H1 (cell line): ENCODE measurements around the gene IFT122. TPM values are rescaled to one million over a fixed set of nuclear protein-coding genes. Genes with fewer than 3 reads are reported as not detected.

Experiments used
- GABPA ChIP-seq: IDR thresholded peaks from 2 replicates; pipeline ENCODE4 v1.6.1; 2011; ENCODE audit warnings: mild to moderate bottlenecking, low read length, moderate library complexity, borderline replicate concordance; ENCODE audit not compliant: insufficient read depth
- KDM1A ChIP-seq: fragments of 200-600, 300-600 bp; sonication (generic); IDR thresholded peaks from 2 replicates; pipeline ENCODE4 v1.7.1; 2016; ENCODE audit warnings: mild to moderate bottlenecking, low read length, borderline replicate concordance
- KDM5A ChIP-seq: fragments of 200-600 bp; IDR thresholded peaks from 2 replicates; pipeline ENCODE4 v1.7.1; 2012; ENCODE audit warnings: mild to moderate bottlenecking, low read length, inconsistent platforms, mixed read lengths
- PHF8 ChIP-seq: fragments of 200-600 bp; sonication (generic); conservative IDR thresholded peaks from 2 replicates; pipeline ENCODE4 v1.7.1; 2012; ENCODE audit warnings: low read depth, mild to moderate bottlenecking, inconsistent platforms, low read length, moderate library complexity
- USF2 ChIP-seq: IDR thresholded peaks from 2 replicates; pipeline ENCODE4 v1.6.1; 2011; ENCODE audit warnings: low read length, improper control_type of control experiment
- polyA plus RNA-seq, 7 experiments: library from polyadenylated mRNA; depleted of rRNA in 3 of 7; stranded (reverse) in 5 of 7; unstranded in 2 of 7; fragments of >200 nt in 5 of 7; fragments of 200-250 nt in 2 of 7; gene quantifications; 1 replicate in 5 of 7; 2 replicates in 1 of 7; 4 replicates in 1 of 7; pipeline versions ENCODE4 v1.2.1 to v1.2.3, GENCODE V29; 2011 to 2013; ENCODE audit warnings: missing spikeins in 2 of 7, mixed read lengths in 2 of 7
- total RNA-seq: library from RNA; stranded (reverse); fragmentation: NEBNext Ultra II Directional; extraction: Animal tissue kit (Norgen Biotek cat#: 25700); gene quantifications from 2 replicates; pipeline ENCODE4 v1.2.1, GENCODE V29; 2021
- TF ChIP-seq, protein P1 (sequence below), 3 experiments: IDR thresholded peaks; 1 replicate in 2 of 3; 2 replicates in 1 of 3; pipeline versions ENCODE4 v1.5.1 to v1.6.1; 2011; ENCODE audit warnings: low read length in 3 of 3, mild to moderate bottlenecking in 3 of 3, inconsistent platforms in 2 of 3, low read depth in 1 of 3, moderate library complexity in 1 of 3; ENCODE audit not compliant: insufficient read depth in 1 of 3; ENCODE audit errors: control extremely low read depth in 1 of 3

IFT122 gene
- total and polyA plus RNA-seq, 2 of the 8 experiments (the other 6 are each of a cell fraction or from before 2014, with no cell fraction given), result 23.7 to 25.1 TPM

GRCh38 chr3:129461461-129462146, 21.6 kb downstream of the IFT122 start (continued):
- TF ChIP-seq USF2, result no peak
- no peak for TF ChIP-seq KDM1A
- TF ChIP-seq PHF8, result no peak
- TF ChIP-seq, protein P1, sequence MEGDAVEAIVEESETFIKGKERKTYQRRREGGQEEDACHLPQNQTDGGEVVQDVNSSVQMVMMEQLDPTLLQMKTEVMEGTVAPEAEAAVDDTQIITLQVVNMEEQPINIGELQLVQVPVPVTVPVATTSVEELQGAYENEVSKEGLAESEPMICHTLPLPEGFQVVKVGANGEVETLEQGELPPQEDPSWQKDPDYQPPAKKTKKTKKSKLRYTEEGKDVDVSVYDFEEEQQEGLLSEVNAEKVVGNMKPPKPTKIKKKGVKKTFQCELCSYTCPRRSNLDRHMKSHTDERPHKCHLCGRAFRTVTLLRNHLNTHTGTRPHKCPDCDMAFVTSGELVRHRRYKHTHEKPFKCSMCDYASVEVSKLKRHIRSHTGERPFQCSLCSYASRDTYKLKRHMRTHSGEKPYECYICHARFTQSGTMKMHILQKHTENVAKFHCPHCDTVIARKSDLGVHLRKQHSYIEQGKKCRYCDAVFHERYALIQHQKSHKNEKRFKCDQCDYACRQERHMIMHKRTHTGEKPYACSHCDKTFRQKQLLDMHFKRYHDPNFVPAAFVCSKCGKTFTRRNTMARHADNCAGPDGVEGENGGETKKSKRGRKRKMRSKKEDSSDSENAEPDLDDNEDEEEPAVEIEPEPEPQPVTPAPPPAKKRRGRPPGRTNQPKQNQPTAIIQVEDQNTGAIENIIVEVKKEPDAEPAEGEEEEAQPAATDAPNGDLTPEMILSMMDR (IDR thresholded peaks at IDR 0.05; ENCODE audit: control extremely low read depth in 1 of 3, insufficient read depth in 1 of 3, low read depth in 1 of 3, low read length in 3 of 3), result no peak
- TF ChIP-seq GABPA, result no peak
- no peak for TF ChIP-seq KDM5A
